ACHN (cell line): Measurements from ENCODE around the gene MYO15B.
A peak's percentile ranks its signal among the peaks of the same experiment; 100 is the strongest.
"Not testable (repeated sequence)": the region's sequence is repeated elsewhere in the genome, so short reads cannot be mapped to it uniquely, and the experiment has no call there.

ENCODE experiments used
- DNase-seq: peaks from one replicate; pipeline ENCODE4 v3.0.0-alpha.2; 2015
- in situ Hi-C: cut with HindIII; loops from 2 replicates; pipeline ENCODE4 v1.10.0; 2017; ENCODE audit warnings: low sequenced_read_pairs, low pct_ligation_motif_present, low pct_unique_long_range_greater_than_20kb

MYO15B gene

GRCh38 chr17:75572713-75573539, 14.7 kb upstream of the MYO15B start:
- in situ Hi-C loops: no loop called here
- no peak for DNase-seq

GRCh38 chr17:75573540-75573957, 14.1 kb upstream of the MYO15B start:
- in situ Hi-C loops: no loop called here
- DNase-seq: no peak

- in situ Hi-C loops: no loop called here
- DNase-seq: no peak
Observed at GRCh38 chr17:75573994-75574393, 13.6 kb upstream of the MYO15B start.

GRCh38 chr17:75574404-75575036, 13.1 kb upstream of the MYO15B start:
- DNase-seq: no peak
- in situ Hi-C loops: no loop called here

GRCh38 chr17:75575197-75575596, 12.4 kb upstream of the MYO15B start:
- no peak for DNase-seq
- in situ Hi-C loops: no loop called here

GRCh38 chr17:75575728-75576127, 11.9 kb upstream of the MYO15B start:
- DNase-seq: no peak
- in situ Hi-C loops: no loop called here

GRCh38 chr17:75576661-75577060, 10.9 kb upstream of the MYO15B start:
- no peak for DNase-seq
- in situ Hi-C loops: no loop called here

GRCh38 chr17:75581121-75581725, 6.4 kb upstream of the MYO15B start:
- DNase-seq, in situ Hi-C loops: not testable (repeated sequence)

GRCh38 chr17:75583197-75583596, 4.4 kb upstream of the MYO15B start:
- in situ Hi-C loops, DNase-seq: not testable (repeated sequence)

- no peak for DNase-seq
- in situ Hi-C loops: no loop called here
Observed at GRCh38 chr17:75584849-75585175, 2.8 kb upstream of the MYO15B start.

GRCh38 chr17:75588596-75589011, 1.0 kb downstream of the MYO15B start:
- no peak for DNase-seq
- in situ Hi-C loops: no loop called here

GRCh38 chr17:75589012-75589918, 1.7 kb downstream of the MYO15B start:
- in situ Hi-C loops: no loop called here
- DNase-seq: peak; percentile 88

GRCh38 chr17:75589919-75590303, 2.3 kb downstream of the MYO15B start:
- DNase-seq: no peak
- in situ Hi-C loops: no loop called here

GRCh38 chr17:75590314-75590761, 2.7 kb downstream of the MYO15B start:
- in situ Hi-C loops: no loop called here
- DNase-seq: no peak

GRCh38 chr17:75590849-75591721, 3.5 kb downstream of the MYO15B start:
- DNase-seq: no peak
- in situ Hi-C loops: no loop called here

- DNase-seq: no peak
- in situ Hi-C loops: no loop called here
Observed at GRCh38 chr17:75591722-75592302, 4.2 kb downstream of the MYO15B start.

GRCh38 chr17:75592348-75593020, 4.9 kb downstream of the MYO15B start:
- in situ Hi-C loops: no loop called here
- no peak for DNase-seq
